ENCODE results near the gene PTPN9.
A peak's percentile ranks its signal among the peaks of the same experiment; 100 is the strongest.

The PTPN9 gene

DNA sequence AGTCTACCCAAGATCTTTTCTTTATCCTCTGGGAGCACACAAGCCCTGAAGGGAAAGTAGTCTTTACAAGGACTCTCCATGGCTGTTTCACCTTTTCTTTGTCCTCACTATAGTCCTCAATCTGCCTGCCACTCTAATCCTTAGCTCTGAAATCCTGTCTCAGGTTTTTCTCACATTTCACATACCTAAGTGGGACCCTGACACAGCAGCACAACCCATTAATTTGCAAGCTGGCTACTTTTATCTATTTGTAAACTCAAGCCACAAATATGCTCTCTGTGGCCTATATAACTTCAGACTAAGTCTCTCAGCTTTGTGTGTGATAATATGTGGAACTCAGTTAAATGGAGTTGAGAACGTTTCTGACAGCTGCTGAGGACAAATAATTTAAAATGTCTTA, 147.4 kb downstream of the PTPN9 start:
- TF ChIP-seq, protein P1, sequence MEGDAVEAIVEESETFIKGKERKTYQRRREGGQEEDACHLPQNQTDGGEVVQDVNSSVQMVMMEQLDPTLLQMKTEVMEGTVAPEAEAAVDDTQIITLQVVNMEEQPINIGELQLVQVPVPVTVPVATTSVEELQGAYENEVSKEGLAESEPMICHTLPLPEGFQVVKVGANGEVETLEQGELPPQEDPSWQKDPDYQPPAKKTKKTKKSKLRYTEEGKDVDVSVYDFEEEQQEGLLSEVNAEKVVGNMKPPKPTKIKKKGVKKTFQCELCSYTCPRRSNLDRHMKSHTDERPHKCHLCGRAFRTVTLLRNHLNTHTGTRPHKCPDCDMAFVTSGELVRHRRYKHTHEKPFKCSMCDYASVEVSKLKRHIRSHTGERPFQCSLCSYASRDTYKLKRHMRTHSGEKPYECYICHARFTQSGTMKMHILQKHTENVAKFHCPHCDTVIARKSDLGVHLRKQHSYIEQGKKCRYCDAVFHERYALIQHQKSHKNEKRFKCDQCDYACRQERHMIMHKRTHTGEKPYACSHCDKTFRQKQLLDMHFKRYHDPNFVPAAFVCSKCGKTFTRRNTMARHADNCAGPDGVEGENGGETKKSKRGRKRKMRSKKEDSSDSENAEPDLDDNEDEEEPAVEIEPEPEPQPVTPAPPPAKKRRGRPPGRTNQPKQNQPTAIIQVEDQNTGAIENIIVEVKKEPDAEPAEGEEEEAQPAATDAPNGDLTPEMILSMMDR (IDR thresholded peaks at IDR 0.05; ENCODE audit: insufficient read depth, missing control alignments): no peak
- FAIRE-seq: no peak
- DNase-seq (ENCODE audit: insufficient read length, low spot score): no peak

DNA sequence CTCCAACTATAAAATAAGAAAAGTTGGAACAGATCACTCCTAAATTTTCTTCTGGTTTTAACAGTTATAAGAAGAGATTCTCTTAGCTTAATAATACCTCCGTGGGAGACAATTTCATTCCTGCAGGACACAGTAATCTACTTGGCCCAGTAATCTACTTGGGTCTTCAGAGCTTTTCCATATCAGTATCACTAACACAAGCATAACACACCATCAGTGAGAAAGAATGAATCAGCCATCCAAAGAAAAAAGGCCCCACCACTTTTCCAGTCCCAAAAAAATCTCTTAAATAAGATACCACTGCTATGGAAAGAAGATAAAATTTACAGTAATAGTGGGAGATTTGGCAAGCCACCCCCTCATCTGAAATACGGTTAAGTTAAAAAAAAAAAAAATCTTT, 147.8 kb downstream of the PTPN9 start:
- DNase-seq (ENCODE audit: insufficient read length, low spot score): no peak
- TF ChIP-seq, protein P1 (IDR thresholded peaks at IDR 0.05; ENCODE audit: insufficient read depth, missing control alignments): no peak
- no peak for FAIRE-seq

DNA sequence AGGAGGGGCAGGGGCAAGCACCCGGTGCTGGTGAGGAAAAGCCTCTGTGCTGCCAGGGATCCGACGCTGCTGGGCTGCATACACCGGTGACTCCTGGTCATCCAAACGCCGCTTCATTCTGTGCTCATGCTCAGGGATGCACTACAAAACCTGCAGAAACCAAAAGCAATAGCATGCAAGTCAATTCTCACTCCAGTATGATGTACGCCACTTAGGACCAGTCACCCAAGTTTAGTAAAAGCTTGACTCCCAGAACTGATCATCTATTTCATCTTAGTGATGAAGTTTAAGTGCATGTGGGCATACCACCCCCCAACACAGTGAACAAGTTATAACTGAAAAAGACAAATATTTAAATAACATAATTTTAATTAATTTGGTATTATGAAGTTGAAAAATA, 148.9 kb downstream of the PTPN9 start:
- DNase-seq (ENCODE audit: insufficient read length, low spot score) (no peak), FAIRE-seq (no peak)
- TF ChIP-seq, protein P1 (IDR thresholded peaks at IDR 0.05; ENCODE audit: insufficient read depth, missing control alignments): no peak

DNA sequence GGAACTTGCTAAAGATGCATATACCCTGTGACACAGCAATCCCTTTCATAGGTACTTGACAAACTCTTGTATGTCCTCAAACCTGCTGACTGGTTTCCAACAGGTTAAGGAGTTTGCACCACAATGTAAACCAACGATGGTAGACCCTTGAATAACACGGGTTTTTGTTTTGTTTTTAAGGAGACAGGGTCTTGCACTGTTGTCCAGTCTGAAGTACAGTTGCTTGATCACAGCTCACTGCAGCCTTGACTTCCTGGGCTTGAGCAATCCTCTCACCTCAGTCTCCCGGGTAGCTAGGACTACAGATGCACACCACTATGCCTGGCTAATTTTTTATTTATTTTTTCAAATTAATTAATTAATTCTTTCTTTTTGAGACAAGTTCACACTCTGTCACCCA, 151.0 kb downstream of the PTPN9 start:
- DNase-seq (ENCODE audit: insufficient read length, low spot score) (no peak), FAIRE-seq (no peak)
- TF ChIP-seq, protein P1 (IDR thresholded peaks at IDR 0.05; ENCODE audit: insufficient read depth, missing control alignments): no peak

DNA sequence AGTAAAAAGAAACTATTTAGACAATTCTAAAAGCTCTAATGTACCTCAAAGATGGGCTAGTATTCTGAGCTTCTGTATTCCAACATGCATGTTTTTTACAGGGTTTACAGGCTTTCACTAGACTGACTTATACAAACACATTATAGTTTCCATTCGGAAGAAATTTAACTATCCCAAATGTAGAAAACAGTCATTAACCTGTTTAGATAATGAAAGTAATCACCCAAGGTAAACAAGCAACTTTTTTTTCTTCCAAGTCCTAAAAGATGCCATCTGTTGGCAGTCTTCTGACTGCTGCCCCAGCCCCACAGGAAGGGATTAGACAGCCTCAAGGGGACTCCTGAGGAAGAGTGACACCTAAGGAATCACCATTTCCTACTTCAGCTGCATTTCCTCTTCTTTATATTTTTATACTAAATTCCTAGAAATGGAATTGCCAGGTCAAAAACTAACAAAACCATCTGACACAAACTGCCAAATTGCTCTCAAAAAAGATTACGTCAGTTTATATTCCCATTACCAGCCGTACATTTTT, 153.1 kb downstream of the PTPN9 start:
- DNase-seq (ENCODE audit: insufficient read length, low spot score): peak; percentile 37
- TF ChIP-seq, protein P1 (IDR thresholded peaks at IDR 0.05; ENCODE audit: insufficient read depth, missing control alignments): peak; percentile 4
- peak; percentile 73 for FAIRE-seq

DNA sequence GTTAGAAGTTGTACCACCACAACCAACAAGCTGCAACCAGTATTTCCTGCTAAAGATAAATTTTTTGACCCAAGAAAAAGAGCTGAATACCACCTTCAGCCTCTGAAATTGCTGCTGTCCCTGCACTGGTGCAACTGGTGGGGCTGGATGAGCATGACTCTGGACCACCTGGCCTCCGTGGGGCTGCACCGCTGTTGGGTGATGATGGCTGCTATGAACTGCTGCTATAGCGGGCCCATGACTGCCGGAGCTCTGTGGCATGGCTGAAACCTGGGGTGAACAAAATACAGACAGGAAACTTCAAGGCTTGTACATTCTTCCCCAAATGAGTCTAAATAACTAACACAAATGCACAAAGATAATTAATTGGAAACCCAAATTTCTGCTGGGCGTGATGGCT, 156.6 kb downstream of the PTPN9 start:
- TF ChIP-seq, protein P1 (IDR thresholded peaks at IDR 0.05; ENCODE audit: insufficient read depth, missing control alignments): no peak
- DNase-seq (ENCODE audit: insufficient read length, low spot score) (no peak), FAIRE-seq (no peak)

DNA sequence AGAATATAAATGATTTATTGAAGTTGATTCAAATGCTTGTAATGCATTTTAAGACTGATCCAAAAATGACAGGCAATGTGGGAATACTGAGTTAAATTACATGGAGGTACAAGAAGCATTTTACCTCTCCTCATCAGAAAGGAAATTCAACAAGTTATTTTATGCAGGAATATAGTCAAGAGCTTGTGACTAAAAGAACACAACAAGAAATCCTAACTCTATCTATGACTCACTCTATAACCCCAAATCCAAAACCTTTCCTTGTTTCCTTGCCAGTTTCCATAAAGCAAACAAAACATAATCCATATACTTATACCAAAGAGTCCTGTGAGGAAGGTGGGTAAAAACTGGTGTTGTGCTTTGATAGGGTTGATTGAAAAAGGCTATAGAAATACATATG, 158.4 kb downstream of the PTPN9 start:
- DNase-seq (ENCODE audit: insufficient read length, low spot score): no peak
- TF ChIP-seq, protein P1 (IDR thresholded peaks at IDR 0.05; ENCODE audit: insufficient read depth, missing control alignments): no peak
- no peak for FAIRE-seq

Data from D721Med (cell line).